ENCODE data around the gene GNG10. TPM values are rescaled to one million over a fixed set of nuclear protein-coding genes. Genes with fewer than 3 reads are reported as not detected.

The GNG10 gene
- total RNA-seq, 6 donors from 2014 or later: 18.8 to 62.2 (median 39.6) TPM

DNA sequence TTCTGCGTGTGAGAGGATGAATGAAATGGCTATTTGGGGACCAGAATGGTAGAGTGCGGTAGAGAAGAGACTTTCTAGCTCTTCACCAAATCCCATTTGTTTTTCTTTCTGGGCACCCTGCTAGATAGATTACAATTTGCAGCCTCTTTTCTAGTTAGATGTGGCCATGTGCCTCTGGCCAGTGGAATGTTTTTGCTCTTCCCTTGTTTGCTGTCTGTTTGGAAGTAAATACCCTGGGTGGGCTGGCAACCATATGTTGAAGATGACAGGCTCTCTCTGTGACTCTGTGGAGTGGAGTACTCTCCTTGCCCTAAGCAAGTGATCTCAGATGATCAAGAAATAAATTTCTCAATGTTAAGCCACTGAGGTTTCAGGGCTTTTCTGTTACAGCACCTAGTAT, 12.9 kb downstream of the GNG10 start:
- no peaks in the 10 kb centered on the region for H3K9me3 ChIP-seq
- no peaks in the 10 kb centered on the region for H3K27me3 ChIP-seq
- no peak overlapping the region for H3K27ac ChIP-seq
- WGBS, 2 donors: 98 to 100% methylated on average over 2 of the region's 2 CpGs
- TF ChIP-seq POLR2A (IDR thresholded peaks at IDR 0.05) (no peak), POLR2AphosphoS5 (IDR thresholded peaks at IDR 0.05) (no peak), EP300 (IDR thresholded peaks at IDR 0.05) (no peak)
- TF ChIP-seq, protein P1, sequence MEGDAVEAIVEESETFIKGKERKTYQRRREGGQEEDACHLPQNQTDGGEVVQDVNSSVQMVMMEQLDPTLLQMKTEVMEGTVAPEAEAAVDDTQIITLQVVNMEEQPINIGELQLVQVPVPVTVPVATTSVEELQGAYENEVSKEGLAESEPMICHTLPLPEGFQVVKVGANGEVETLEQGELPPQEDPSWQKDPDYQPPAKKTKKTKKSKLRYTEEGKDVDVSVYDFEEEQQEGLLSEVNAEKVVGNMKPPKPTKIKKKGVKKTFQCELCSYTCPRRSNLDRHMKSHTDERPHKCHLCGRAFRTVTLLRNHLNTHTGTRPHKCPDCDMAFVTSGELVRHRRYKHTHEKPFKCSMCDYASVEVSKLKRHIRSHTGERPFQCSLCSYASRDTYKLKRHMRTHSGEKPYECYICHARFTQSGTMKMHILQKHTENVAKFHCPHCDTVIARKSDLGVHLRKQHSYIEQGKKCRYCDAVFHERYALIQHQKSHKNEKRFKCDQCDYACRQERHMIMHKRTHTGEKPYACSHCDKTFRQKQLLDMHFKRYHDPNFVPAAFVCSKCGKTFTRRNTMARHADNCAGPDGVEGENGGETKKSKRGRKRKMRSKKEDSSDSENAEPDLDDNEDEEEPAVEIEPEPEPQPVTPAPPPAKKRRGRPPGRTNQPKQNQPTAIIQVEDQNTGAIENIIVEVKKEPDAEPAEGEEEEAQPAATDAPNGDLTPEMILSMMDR (IDR thresholded peaks at IDR 0.05): no peak
- no peaks in the 10 kb centered on the region for H3K4me1 ChIP-seq
- no peak for DNase-seq
- H3K4me3 ChIP-seq: no peak overlapping the region
- no peak for ATAC-seq (ENCODE audit: low FRiP score in 2 of 2)
- peaks cover 0 to 25% (median 3%) of the 10 kb centered on the region in 4 donors for H3K36me3 ChIP-seq

DNA sequence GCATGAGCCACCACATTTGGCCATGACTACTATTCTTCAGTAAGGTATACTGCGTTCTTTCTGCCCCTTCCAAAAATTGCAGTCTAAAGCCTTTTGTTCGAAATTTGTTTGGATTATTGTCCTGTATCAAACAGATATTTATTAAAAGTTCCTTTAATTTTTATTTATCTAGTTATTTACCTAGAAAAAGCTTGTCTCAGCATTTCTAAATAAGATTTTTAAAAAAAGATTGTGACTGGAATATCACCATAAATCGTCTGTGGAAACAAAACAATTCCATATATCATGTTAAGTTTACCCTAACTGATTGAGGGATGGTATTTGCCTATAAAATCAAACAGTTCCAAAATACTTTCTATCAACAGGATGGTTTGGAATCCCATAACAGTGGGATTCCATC, 14.7 kb downstream of the GNG10 start:
- 97 to 99% methylated on average over 3 of the region's 3 CpGs for WGBS, 2 donors
- TF ChIP-seq POLR2A (IDR thresholded peaks at IDR 0.05): no peak
- TF ChIP-seq EP300 (IDR thresholded peaks at IDR 0.05): no peak
- TF ChIP-seq, protein P1 (IDR thresholded peaks at IDR 0.05): no peak
- TF ChIP-seq POLR2AphosphoS5 (IDR thresholded peaks at IDR 0.05): no peak
- Histone ChIP-seq H3K27me3 (no peaks in the 10 kb centered on the region), H3K4me3 (no peak overlapping the region), H3K27ac (no peak overlapping the region), H3K36me3 (peaks cover 0 to 25% (median 0%) of the 10 kb centered on the region in 4 donors), H3K4me1 (no peaks in the 10 kb centered on the region), H3K9me3 (no peaks in the 10 kb centered on the region)
- ATAC-seq (ENCODE audit: low FRiP score in 2 of 2) (no peak), DNase-seq (no peak)

DNA sequence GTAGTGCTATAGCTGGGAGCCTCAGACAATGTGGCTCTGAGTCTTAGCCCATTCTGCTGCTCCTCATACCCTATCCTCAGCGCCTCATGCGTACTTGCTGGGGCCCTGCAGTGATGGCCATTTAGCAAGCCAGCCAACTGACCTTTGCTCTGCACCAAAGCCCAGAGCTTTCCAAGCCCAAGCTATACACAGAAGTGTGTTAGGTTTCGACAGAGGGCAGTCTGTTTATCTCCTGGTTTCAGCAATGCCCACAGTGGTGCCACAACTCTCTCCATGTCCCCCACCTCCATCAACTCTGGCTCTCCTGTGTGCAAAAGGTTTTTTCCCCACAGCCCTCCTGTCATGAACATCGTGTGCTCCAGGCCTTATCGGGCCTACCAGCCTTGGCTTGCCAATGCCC, 16.9 kb downstream of the GNG10 start:
- no peaks in the 10 kb centered on the region for H3K9me3 ChIP-seq
- DNase-seq: no peak
- 99 to 100% methylated on average over 5 of the region's 5 CpGs for WGBS, 2 donors

DNA sequence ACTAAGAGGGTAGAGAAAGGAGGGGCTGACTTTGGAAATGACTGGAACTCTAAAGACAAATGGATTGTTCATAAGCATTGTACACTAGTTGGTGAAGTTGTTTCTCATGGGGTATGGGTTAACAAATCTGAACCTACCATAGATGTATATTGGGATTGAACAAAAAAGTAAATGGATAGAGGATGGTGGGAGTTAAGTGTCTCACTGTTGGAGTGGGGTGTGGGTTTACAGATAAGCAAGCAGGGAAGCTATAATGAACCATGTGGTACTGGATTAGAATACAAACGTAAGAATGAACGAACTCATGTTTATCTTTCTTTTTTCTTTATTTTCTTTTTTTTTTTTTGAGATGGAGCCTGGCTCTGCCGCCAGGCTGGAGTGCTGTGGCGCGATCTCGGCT, 17.8 kb downstream of the GNG10 start:
- H3K27me3 ChIP-seq: no peaks in the 10 kb centered on the region
- DNase-seq: no peak
- WGBS, 2 donors: 95 to 97% methylated on average over 6 of the region's 6 CpGs

More for the DNA sequence above, 16.9 kb downstream of the GNG10 start:
- no peak for ATAC-seq (ENCODE audit: low FRiP score in 2 of 2)
- TF ChIP-seq POLR2AphosphoS5 (IDR thresholded peaks at IDR 0.05): no peak
- no peak for TF ChIP-seq EP300 (IDR thresholded peaks at IDR 0.05)
- TF ChIP-seq, protein P1 (IDR thresholded peaks at IDR 0.05): no peak
- Histone ChIP-seq H3K27me3 (no peaks in the 10 kb centered on the region), H3K36me3 (peaks cover 0 to 24% (median 0%) of the 10 kb centered on the region in 4 donors), H3K4me3 (no peak overlapping the region), H3K4me1 (no peaks in the 10 kb centered on the region), H3K27ac (no peak overlapping the region)

DNA sequence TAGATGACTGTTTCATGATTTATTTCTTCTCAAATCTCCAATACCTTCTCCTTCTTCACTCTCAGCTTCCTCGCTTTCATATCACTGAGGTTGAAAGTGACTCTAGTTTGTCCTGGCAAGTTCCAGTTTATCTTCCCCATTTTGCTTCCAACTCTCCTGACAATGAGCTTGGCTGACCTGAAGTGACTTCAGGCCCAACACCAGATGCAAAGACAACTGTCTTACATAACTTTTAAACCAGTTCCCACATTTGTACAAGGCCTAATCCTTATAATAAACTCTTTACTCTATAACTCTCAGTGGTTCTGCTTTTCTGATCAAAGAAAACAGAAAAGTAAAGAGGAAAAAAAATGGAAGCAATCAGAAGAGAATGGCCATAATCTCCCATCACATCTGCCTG, 22.0 kb downstream of the GNG10 start:
- WGBS, 2 donors: 100% methylated on average over 1 of the region's 1 CpG

More for the DNA sequence above, 17.8 kb downstream of the GNG10 start:
- no peak overlapping the region for H3K4me3 ChIP-seq
- TF ChIP-seq POLR2AphosphoS5 (IDR thresholded peaks at IDR 0.05) (no peak), EP300 (IDR thresholded peaks at IDR 0.05) (no peak), POLR2A (IDR thresholded peaks at IDR 0.05) (no peak)
- TF ChIP-seq, protein P1 (IDR thresholded peaks at IDR 0.05): no peak
- H3K36me3 ChIP-seq: peaks cover 0 to 24% (median 0%) of the 10 kb centered on the region in 4 donors
- ATAC-seq (ENCODE audit: low FRiP score in 2 of 2): no peak
- H3K27ac ChIP-seq: no peak overlapping the region
- no peaks in the 10 kb centered on the region for H3K4me1 ChIP-seq
- H3K9me3 ChIP-seq: no peaks in the 10 kb centered on the region

More for the DNA sequence above, 22.0 kb downstream of the GNG10 start:
- Histone ChIP-seq H3K27me3 (no peaks in the 10 kb centered on the region), H3K4me1 (no peaks in the 10 kb centered on the region), H3K9me3 (no peaks in the 10 kb centered on the region), H3K36me3 (peaks cover 0 to 14% (median 0%) of the 10 kb centered on the region in 4 donors), H3K27ac (no peak overlapping the region), H3K4me3 (no peak overlapping the region)
- TF ChIP-seq EP300 (IDR thresholded peaks at IDR 0.05) (no peak), POLR2A (IDR thresholded peaks at IDR 0.05) (no peak)
- ATAC-seq (ENCODE audit: low FRiP score in 2 of 2) (no peak), DNase-seq (no peak)

Measured in upper lobe of left lung (tissue), 6 donors.